ENCODE measurements around the gene ROR1. TPM values are rescaled to one million over a fixed set of nuclear protein-coding genes. Genes with fewer than 3 reads are reported as not detected.

The ROR1 gene
- total RNA-seq, 1 donor from 2014 or later = 30.3 TPM

DNA sequence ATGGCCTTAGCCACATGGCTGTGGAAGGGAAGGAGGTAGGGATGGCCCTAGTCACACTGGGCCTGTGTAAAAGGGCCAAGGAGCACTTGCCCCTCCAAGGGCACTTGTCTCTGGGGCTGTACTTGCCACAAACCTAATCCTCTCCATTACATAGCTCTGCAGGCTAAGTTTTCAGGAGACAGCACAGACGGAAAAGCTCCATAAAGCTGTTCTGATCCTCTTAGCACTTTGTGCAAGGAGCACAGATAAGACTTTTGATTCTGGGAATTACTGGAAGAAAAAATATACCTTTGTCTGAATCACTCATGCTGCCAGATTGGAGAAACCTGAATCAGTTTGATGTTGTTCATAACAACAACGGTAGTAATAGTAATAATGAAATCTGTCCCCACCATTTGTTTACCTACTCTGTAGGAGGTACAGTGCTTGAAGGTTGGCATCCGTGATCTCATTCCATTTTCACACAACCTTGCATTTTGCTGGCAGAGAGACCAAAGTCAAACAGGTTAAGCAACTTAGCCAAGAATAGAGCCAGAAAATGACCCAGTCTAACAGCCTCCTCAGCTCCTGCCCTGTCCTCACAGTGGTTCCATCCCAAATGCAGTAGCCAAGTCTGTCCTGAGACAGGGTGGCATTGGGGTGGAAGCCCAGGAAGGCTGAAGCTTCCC lies 207.1 kb downstream of the ROR1 start:
- H3K4me1 ChIP-seq = peaks cover 5% of the 10 kb centered on the region
- H3K4me3 ChIP-seq = no peak overlapping the region
- Mint-ChIP-seq H3K27ac (no peak overlapping the region), H3K9me3 (no peaks in the 10 kb centered on the region), H3K27me3 (ENCODE audit: insufficient read depth, low read depth) (no peaks in the 10 kb centered on the region), H3K4me3 (no peak overlapping the region), H3K4me1 (peaks cover 3% of the 10 kb centered on the region), H3K36me3 (no peaks in the 10 kb centered on the region)
- H3K9me3 ChIP-seq (ENCODE audit: low read depth) = no peaks in the 10 kb centered on the region
- peaks cover 11% of the 10 kb centered on the region for H4K20me1 ChIP-seq (ENCODE audit: low read depth)
- H2AFZ ChIP-seq (replicated peaks) = no peak overlapping the region
- H3K4me2 ChIP-seq = no peak overlapping the region
- no peak overlapping the region for H3K27ac ChIP-seq
- no peaks in the 10 kb centered on the region for H3K27me3 ChIP-seq
- TF ChIP-seq EZH2phosphoT487 (IDR thresholded peaks at IDR 0.05) = no peak
- TF ChIP-seq, protein P1, sequence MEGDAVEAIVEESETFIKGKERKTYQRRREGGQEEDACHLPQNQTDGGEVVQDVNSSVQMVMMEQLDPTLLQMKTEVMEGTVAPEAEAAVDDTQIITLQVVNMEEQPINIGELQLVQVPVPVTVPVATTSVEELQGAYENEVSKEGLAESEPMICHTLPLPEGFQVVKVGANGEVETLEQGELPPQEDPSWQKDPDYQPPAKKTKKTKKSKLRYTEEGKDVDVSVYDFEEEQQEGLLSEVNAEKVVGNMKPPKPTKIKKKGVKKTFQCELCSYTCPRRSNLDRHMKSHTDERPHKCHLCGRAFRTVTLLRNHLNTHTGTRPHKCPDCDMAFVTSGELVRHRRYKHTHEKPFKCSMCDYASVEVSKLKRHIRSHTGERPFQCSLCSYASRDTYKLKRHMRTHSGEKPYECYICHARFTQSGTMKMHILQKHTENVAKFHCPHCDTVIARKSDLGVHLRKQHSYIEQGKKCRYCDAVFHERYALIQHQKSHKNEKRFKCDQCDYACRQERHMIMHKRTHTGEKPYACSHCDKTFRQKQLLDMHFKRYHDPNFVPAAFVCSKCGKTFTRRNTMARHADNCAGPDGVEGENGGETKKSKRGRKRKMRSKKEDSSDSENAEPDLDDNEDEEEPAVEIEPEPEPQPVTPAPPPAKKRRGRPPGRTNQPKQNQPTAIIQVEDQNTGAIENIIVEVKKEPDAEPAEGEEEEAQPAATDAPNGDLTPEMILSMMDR (IDR thresholded peaks at IDR 0.05) = no peak
- no peak for TF ChIP-seq EZH2 (IDR thresholded peaks at IDR 0.05)
- no peak overlapping the region for H3K9ac ChIP-seq
- peaks cover 70% of the 10 kb centered on the region for H3K79me2 ChIP-seq (ENCODE audit: low read depth)
- no peaks in the 10 kb centered on the region for H3K36me3 ChIP-seq
- DNase-seq (ENCODE audit: low spot score) = no peak
- no peaks in the 10 kb centered on the region for H3F3A ChIP-seq (ENCODE audit: low read depth)

DNA sequence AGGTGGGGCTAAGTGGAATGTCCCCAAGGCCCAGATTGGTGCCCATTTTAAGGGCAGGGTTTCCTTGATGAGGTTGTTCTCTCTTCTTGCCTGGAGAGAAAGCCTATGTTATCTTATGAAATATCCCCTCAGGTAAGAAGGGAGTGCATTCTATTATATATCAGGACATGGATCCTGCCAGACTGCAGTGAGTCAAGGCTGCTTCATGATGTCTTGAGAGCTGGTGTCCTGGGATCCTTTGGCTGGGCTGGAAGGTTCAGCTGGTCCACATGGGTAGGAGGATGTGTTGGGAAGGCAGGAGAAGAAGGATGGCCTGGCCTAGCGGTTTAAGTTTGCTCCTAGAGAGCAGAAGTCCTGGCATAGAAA lies 207.6 kb downstream of the ROR1 start:
- TF ChIP-seq EZH2 (IDR thresholded peaks at IDR 0.05) (no peak), EZH2phosphoT487 (IDR thresholded peaks at IDR 0.05) (no peak)
- TF ChIP-seq, protein P1 (IDR thresholded peaks at IDR 0.05) = no peak
- H3K36me3 ChIP-seq = no peaks in the 10 kb centered on the region
- H3K9ac ChIP-seq = no peak overlapping the region
- peaks cover 72% of the 10 kb centered on the region for H3K79me2 ChIP-seq (ENCODE audit: low read depth)
- no peaks in the 10 kb centered on the region for H3F3A ChIP-seq (ENCODE audit: low read depth)
- peaks cover 5% of the 10 kb centered on the region for H3K4me1 ChIP-seq
- Mint-ChIP-seq H3K36me3 (no peaks in the 10 kb centered on the region), H3K27ac (no peak overlapping the region), H3K27me3 (ENCODE audit: insufficient read depth, low read depth) (no peaks in the 10 kb centered on the region), H3K4me3 (no peak overlapping the region), H3K9me3 (no peaks in the 10 kb centered on the region), H3K4me1 (no peaks in the 10 kb centered on the region)
- no peak overlapping the region for H3K4me2 ChIP-seq
- no peak overlapping the region for H3K27ac ChIP-seq
- no peaks in the 10 kb centered on the region for H3K27me3 ChIP-seq
- H3K9me3 ChIP-seq (ENCODE audit: low read depth) = no peaks in the 10 kb centered on the region
- no peak overlapping the region for H2AFZ ChIP-seq (replicated peaks)
- DNase-seq (ENCODE audit: low spot score) = no peak
- H3K4me3 ChIP-seq = no peak overlapping the region
- peaks cover 11% of the 10 kb centered on the region for H4K20me1 ChIP-seq (ENCODE audit: low read depth)

DNA sequence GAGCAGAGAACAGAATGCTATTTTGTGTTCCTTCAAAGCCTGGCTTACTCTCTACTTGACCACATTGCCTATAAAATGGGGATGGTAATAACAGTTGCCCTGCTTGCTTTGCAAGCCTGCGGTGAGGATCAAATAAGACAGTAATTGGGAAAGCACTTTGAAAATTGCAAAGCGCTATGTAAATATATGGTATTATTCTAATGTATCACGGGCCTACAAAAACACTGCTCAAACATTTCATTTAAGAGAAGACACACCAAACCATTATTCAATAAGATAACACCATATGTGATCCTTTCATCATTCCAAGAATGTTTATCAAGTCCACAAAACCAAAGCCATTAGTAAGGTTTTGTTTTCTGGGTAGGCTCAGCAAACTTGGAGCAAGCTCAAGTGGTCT lies 208.4 kb downstream of the ROR1 start:
- Histone ChIP-seq H3K4me1 (peaks cover 5% of the 10 kb centered on the region), H3K27me3 (no peaks in the 10 kb centered on the region), H3K4me2 (no peak overlapping the region), H3F3A (ENCODE audit: low read depth) (no peaks in the 10 kb centered on the region), H3K36me3 (no peaks in the 10 kb centered on the region), H3K9ac (no peak overlapping the region), H3K9me3 (ENCODE audit: low read depth) (no peaks in the 10 kb centered on the region), H2AFZ (replicated peaks) (no peak overlapping the region), H3K79me2 (ENCODE audit: low read depth) (peaks cover 67% of the 10 kb centered on the region), H3K27ac (no peak overlapping the region), H4K20me1 (ENCODE audit: low read depth) (peaks cover 11% of the 10 kb centered on the region), H3K4me3 (no peak overlapping the region)
- Mint-ChIP-seq H3K27ac (no peak overlapping the region), H3K36me3 (no peaks in the 10 kb centered on the region), H3K4me3 (no peak overlapping the region), H3K27me3 (ENCODE audit: insufficient read depth, low read depth) (no peaks in the 10 kb centered on the region), H3K4me1 (no peaks in the 10 kb centered on the region), H3K9me3 (no peaks in the 10 kb centered on the region)
- DNase-seq (ENCODE audit: low spot score) = no peak
- TF ChIP-seq EZH2 (IDR thresholded peaks at IDR 0.05) (no peak), EZH2phosphoT487 (IDR thresholded peaks at IDR 0.05) (no peak)
- TF ChIP-seq, protein P1 (IDR thresholded peaks at IDR 0.05) = no peak

Data from neural progenitor cell (in vitro differentiated cells).